Measurements from ENCODE around the gene FOXJ3.

GRCh38 chr1:42364542-42364941, 29.5 kb upstream of the FOXJ3 start:
- TF ChIP-seq CTCF (IDR thresholded peaks at IDR 0.05): no peak
- TF ChIP-seq EZH2 (IDR thresholded peaks at IDR 0.05; ENCODE audit: borderline replicate concordance, insufficient read depth, low read depth, low read length, poor library complexity, severe bottlenecking): no peak
